Fibroblast of skin of abdomen (primary cell): ENCODE data around the gene ACTL6A.
A peak's percentile ranks its signal among the peaks of the same experiment; 100 is the strongest.

Source experiments
- DNase-seq: peaks from one replicate; pipeline ENCODE4 v3.0.0-alpha.2; 2013

Gene ACTL6A

GRCh38 chr3:179591313-179591712 is 28.6 kb downstream of the ACTL6A start:
- no peak for DNase-seq

DNA sequence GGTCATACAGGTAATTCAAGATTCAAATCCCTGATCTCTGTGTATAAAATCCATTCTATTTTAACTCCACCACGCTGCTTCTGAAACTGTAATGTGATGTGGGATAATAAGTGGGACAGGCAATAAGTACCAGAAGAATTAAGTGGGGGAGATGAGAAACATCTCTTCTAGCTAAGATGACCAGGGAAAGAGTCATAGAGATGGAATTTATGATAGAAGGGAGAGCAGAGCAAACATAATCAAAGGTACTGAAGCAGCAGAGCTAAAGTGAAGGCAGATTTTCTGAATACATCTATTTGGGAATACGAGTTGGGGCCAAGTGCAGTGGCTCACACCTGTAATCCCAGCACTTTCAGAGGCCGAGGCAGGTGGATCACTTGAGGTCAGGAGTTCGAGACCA is 36.8 kb downstream of the ACTL6A start:
- DNase-seq: no peak

DNA sequence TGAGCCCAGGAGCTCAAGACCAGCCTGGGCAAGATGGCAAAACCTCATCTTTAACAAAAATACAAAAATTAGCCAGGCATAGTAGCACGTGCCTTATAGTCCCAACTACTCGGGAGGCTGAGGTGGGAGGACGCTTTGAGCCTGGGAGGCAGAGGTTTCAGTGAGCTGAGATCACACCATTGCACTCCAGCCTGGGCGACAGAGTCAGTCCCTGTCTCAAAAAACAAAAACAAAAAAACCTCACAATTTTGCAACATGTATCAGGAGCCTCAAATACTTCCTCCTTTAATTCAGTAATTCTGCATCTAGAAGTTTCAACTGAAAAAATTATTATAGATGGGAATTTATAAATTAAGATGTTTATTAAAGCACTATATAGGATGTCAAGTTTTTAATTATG is 40.6 kb downstream of the ACTL6A start:
- DNase-seq: no peak

DNA sequence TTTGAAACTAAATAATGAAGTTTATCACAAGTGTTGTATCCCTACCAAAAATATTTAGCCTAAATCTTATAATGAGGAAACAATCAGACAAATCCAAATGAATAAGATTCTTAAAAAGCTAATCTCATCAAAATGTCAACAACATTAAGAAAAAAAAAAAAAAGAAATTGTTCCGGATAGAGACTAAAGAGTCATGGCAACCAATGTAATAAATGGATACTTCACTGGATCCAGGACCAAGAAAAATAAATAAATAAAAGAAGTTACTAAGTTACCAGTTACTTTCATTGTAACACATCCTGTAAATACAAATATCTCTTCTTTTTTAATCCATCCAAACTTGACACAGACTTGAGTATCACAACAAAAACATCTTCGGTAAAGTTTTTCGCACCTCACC is 41.1 kb downstream of the ACTL6A start:
- no peak for DNase-seq

GRCh38 chr3:179604321-179605078 is 41.8 kb downstream of the ACTL6A start, which contains the start of the genes MRPL47 and NDUFB5:
MRPL47 (minus strand) TSS chr3:179604638; CDS start chr3:179604624, 14 bp downstream.
NDUFB5 (plus strand) TSS chr3:179604794; CDS start chr3:179604816, 22 bp downstream.
- peak; percentile 96 for DNase-seq

GRCh38 chr3:179606534-179607085 is 43.9 kb downstream of the ACTL6A start:
- DNase-seq: no peak

DNA sequence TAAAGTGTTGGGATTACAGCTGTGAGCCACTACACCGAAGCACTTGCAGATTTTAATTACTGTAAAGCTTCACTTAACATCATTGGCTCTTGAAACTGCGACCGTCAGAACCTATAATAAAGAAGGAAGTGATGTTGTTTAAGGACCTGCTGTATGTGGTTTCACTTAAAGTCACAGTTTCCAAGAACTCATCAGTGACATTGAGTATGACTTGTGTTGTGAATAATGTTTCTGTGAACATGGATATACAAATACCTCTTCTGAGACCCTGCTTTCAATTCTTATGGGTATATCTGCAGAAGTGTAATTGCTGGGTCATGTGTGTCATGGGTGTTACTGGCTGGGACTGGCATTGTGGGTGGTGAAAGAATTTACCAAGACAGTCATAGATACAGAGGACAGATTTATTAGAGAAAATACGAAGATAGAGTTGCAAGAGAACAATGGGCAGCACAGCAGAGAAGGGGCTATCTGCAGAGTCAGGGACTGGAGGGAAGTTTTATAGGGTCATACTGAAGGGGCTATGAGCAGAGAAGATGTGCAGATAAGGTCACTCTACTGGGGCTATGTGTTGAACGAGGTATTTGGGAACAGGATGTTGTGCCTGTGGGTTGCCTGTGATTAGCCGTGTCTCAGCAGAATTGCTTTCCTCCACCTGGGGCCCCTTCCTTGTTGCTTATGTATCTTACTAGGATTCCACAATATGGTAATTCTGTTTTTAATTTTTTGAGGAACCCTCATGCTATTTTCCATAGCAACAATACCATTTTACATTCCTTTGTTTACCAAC is 46.4 kb downstream of the ACTL6A start:
- no peak for DNase-seq

- no peak for DNase-seq
Observed at GRCh38 chr3:179610066-179610465, 47.3 kb downstream of the ACTL6A start.

- DNase-seq: peak; percentile 58
Observed at GRCh38 chr3:179613807-179614206, 51.1 kb downstream of the ACTL6A start.

DNA sequence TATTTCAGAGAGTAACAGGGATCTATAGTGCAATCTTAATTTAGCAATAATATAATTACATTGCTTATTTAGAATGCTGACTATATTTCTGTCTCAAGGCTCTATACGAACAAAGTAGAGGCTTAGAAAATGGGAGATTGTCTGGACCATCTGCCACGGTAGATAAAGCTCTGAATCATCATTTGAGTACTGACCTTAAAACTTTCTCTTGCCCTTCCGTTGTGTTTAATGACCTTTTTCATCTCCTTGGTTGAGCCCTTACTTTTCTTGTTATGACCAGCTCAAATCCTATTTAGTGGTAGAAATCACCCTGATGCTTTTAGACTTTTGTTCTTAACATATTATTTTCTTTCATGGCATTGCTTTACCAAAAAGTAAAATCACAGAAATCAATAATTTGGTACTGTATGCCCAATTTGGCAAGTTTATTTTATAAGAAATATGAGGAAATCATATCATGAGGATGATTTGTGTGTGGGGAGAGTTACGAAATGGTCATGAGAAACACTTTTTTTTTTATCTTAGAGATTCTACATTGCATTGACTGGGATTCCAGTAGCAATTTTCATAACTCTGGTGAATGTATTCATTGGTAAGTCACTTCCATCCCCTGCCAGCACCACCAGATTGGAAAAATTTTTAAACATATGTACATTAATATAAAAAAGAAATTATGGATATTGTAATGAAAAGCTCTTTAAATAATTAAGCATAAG is 52.9 kb downstream of the ACTL6A start:
- DNase-seq: peak; percentile 4

- DNase-seq: no peak
Observed at GRCh38 chr3:179622023-179622422, 59.3 kb downstream of the ACTL6A start.

GRCh38 chr3:179624451-179624850 is 61.7 kb downstream of the ACTL6A start:
- DNase-seq: peak; percentile 59

- no peak for DNase-seq
Observed at GRCh38 chr3:179630753-179631451, 68.2 kb downstream of the ACTL6A start.
